HG03565 (cell line): ENCODE measurements around the gene RGL1.
A peak's percentile ranks its signal among the peaks of the same experiment; 100 is the strongest.

ENCODE experiments used
- ATAC-seq: cut with Tn5 transposase; IDR thresholded peaks from one replicate; pipeline ENCODE4 v1.9.1; 2021; ENCODE audit warnings: mild to moderate bottlenecking, moderate library complexity; ENCODE audit not compliant: unreplicated experiment

RGL1 gene

GRCh38 chr1:183945428-183946319 is 140.8 kb downstream of the RGL1 start:
- ATAC-seq, result no peak

GRCh38 chr1:183946320-183946613 is 141.3 kb downstream of the RGL1 start:
- no peak for ATAC-seq

GRCh38 chr1:183947988-183948387 is 143.1 kb downstream of the RGL1 start:
- ATAC-seq, result no peak

- ATAC-seq, result no peak
Measured at GRCh38 chr1:183952101-183952500, 147.2 kb downstream of the RGL1 start.

- ATAC-seq, result no peak
Measured at GRCh38 chr1:183953031-183953430, 148.1 kb downstream of the RGL1 start.

GRCh38 chr1:183954496-183954895 is 149.6 kb downstream of the RGL1 start:
- no peak for ATAC-seq

- peak; percentile 99 for ATAC-seq
Measured at GRCh38 chr1:183956559-183957188, 151.8 kb downstream of the RGL1 start.

GRCh38 chr1:183957216-183957830 is 152.4 kb downstream of the RGL1 start:
- ATAC-seq, result no peak

GRCh38 chr1:183958958-183959357 is 154.0 kb downstream of the RGL1 start:
- ATAC-seq, result no peak

GRCh38 chr1:183961132-183961531 is 156.2 kb downstream of the RGL1 start:
- no peak for ATAC-seq

GRCh38 chr1:183962903-183963302 is 158.0 kb downstream of the RGL1 start:
- ATAC-seq, result no peak

- no peak for ATAC-seq
Measured at GRCh38 chr1:183965726-183966125, 160.8 kb downstream of the RGL1 start.

- no peak for ATAC-seq
Measured at GRCh38 chr1:183966487-183966886, 161.6 kb downstream of the RGL1 start.

GRCh38 chr1:183967914-183968313 is 163.0 kb downstream of the RGL1 start:
- no peak for ATAC-seq

GRCh38 chr1:183968386-183968785 is 163.5 kb downstream of the RGL1 start:
- ATAC-seq, result no peak

- no peak for ATAC-seq
Measured at GRCh38 chr1:183970516-183971300, 165.8 kb downstream of the RGL1 start.

- ATAC-seq, result no peak
Measured at GRCh38 chr1:183975651-183976050, 170.7 kb downstream of the RGL1 start.

- ATAC-seq, result no peak
Measured at GRCh38 chr1:183977717-183978116, 172.8 kb downstream of the RGL1 start.
